Dedifferentiated amniotic fluid mesenchymal stem cell (primary cell): Measurements from ENCODE around the gene BMP8B.

Experiments used
- DNase-seq: peaks from one replicate; pipeline ENCODE4 v3.0.0-alpha.2; 2016; ENCODE audit errors: extremely low spot score

BMP8B gene

DNA sequence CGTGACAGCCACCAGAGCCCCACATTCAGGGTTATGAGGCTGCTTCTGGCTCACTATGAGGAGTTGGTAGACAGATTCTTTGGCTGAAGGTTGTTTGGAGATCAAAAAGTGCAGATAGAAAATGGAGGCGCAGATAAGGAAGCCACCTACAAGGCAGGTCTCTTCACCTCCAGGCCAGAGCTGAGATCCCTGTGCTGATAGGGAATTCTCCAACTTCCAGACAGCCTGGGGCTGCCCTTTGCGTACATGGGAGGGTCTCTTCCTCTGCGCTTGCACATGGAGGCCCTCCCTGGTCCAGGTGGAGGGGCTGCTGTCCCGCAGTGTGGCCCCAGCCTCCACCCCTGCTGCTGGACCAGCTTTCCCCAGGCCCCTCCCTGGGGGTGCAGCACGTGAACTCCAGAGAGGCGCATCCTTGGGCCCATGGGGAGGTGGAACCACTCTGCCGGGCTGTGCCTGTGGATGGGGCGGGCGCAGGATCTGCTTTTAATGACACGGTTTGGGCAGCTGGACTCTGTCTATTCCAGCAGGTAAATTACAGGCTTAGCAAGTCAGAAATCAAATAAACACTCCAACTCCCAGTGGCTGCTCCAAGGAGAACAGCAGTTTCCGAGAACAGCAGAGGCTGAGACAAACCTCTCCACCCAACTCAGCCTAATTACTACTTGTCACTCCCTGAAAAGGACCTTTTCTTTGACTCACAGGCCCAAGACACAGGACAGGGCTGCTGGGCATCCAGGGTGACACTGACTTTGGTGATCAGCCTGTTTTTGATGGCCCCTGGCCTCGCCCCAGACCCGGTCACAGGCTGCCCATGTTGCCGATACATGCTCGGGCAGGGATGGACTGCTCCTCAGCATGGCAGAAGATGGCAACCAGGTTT, 29.9 kb downstream of the BMP8B start:
- DNase-seq, result no peak

- DNase-seq, result no peak
Observed at GRCh38 chr1:39757501-39757900, 31.2 kb downstream of the BMP8B start.

- DNase-seq, result no peak
Observed at GRCh38 chr1:39755965-39756659, 32.6 kb downstream of the BMP8B start.

DNA sequence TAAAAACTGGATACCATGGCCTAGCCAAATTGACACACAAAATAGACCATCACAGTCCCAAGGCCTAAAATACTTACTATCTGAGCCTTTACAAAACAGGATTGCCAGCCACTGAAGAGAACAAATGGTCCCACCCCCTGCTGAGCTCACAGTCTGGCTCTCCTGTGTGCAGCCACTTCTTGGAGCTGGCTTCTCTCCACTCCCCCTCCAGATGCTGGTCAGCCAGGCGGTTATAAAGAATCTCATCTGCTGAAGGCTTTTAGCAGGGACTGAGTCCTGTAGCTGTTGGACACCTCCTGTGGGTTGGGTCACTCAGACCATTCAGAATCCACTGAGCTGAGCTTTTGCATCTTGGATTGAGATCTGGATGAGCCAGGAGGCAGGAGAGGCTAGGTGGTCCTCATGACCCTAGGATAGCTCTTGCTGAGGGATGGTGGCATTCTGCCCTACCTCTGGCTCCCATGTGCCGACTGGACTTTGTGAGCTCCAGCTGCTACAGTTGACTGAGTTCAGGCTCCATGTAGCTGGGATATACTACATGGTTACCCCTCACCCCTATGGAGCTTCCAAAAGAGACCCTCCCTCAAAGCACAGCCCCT, 33.7 kb downstream of the BMP8B start:
- DNase-seq, result no peak

- no peak for DNase-seq
Observed at GRCh38 chr1:39754026-39754570, 34.6 kb downstream of the BMP8B start.

- no peak for DNase-seq
Observed at GRCh38 chr1:39753132-39754025, 35.3 kb downstream of the BMP8B start.

DNA sequence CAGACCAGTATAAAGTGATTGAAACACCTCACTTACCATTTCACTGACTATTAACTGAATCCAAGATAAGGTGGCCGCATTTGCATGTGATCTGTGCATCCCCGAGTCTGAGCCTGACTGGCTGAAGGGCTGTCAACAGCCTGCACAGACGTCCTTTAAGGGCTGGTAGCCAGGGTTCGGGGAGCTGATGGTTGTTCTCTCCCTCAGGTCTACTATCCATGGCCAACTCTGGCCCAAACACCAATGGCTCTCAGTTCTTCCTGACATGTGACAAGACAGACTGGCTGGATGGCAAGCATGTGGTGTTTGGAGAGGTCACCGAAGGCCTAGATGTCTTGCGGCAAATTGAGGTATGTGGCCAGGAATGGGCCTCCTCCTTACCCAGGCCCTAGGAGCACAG, 36.0 kb downstream of the BMP8B start:
- no peak for DNase-seq

DNA sequence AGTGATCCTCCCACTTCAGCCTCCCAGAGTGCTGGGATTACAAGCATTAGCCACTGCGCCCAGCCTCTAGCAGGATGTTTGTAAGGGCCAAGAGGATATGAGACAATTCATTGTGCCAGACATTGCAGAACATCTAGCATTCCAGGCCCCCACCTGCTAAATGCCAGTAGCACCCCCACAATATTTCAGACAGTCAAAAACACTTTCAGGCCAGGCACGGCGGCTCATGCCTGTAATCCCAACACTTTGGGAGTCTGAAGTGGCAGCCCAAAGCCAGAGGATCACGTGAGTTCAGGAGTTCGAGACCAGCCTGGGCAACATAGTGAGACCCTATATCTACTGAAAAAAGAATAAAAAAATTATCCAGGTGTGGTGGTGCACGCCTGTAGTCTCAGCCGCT, 37.1 kb downstream of the BMP8B start:
- no peak for DNase-seq

DNA sequence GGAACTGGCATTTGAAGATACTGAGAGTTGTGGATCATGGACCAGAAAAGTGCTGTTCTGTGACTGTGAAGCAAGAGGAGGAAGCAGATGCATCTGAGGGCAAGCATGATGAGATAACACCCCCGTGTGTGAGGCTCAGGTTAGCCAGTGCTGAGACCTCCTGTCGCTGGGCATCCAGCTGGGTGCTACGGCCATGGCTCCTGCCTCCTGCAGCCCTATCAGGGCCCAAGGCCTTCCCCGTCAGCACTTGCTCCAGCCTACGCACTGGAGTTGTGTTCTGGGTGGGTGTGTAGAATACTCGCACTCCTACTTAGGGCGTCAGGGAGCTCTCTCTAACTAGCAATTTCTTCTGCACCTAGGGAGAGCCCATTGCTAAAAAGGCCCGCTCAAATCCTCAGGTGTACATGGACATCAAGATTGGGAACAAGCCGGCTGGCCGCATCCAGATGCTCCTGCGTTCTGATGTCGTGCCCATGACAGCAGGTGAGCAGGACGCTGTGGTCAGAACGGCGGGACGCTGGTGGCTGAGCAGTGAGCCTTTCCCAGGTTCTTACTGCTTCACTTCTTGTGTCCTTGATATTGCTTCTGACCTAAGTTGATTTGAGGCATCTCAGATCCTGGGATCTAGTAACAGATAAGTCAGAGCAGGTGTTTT, 43.5 kb downstream of the BMP8B start:
- no peak for DNase-seq

- peak; percentile 88 for DNase-seq
Observed at GRCh38 chr1:39738622-39739366, 49.9 kb downstream of the BMP8B start, which contains the start of gene PPIE. TSS of gene PPIE (plus strand) at chr1:39738882. CDS start at chr1:39738901, 19 bp downstream.

DNA sequence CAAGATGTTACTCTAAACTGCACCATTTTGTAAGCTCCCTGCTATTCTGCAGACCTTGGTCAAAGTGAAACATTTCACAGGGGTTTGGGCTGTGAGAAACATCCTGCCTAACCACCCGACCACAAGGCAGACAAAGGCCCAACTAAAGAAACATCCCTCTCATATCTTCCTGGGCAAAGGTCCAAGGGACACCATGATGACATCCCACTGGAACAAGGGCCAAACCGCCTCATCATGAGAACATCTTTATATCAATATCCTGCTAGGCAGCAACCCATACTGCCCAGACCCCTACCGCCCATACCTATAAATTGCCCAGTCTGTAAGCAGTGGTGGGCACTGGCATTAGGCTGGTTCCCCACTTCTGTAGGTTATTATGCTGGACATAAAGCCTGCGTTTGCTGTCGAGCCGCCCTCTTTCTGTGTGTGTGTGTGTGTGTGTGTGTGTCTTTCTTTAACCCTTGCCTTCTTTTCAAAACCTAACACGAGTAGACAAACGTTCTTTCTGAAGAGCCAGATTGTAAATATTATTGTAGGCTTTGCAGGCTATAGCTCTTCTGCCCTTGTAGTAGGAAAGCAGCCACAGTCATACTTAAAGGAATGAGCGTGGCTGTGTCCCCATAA, 51.0 kb downstream of the BMP8B start:
- DNase-seq, result no peak

GRCh38 chr1:39735731-39736130, 52.9 kb downstream of the BMP8B start:
- no peak for DNase-seq

- no peak for DNase-seq
Observed at GRCh38 chr1:39733161-39733560, 55.5 kb downstream of the BMP8B start.

- DNase-seq, result no peak
Observed at GRCh38 chr1:39732730-39733129, 55.9 kb downstream of the BMP8B start.

- DNase-seq, result no peak
Observed at GRCh38 chr1:39729842-39730241, 58.8 kb downstream of the BMP8B start.

DNA sequence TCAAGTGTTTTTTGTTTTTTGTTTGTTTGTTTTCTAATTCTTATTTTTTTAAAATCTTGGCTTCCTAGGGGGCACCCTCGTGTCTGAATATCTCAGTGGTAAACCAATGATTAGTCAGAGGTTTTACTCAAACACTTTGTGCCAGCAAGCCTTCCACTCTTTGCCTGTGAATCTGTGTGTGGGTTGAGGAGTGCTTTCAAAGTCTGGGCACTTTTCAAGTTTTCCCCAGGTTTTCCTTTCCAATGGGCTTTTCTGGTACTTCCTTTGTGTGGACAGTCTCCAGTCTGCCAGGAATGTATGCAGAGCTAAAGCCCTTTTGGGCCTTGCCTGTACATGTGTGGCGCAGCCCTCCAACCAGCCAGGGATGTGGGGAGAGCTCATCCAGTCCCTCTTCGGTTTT, 59.6 kb downstream of the BMP8B start:
- DNase-seq, result no peak

- DNase-seq, result no peak
Observed at GRCh38 chr1:39727932-39728317, 60.7 kb downstream of the BMP8B start.

GRCh38 chr1:39727221-39727931, 61.3 kb downstream of the BMP8B start:
- DNase-seq, result no peak

- no peak for DNase-seq
Observed at GRCh38 chr1:39726600-39726999, 62.1 kb downstream of the BMP8B start.
